IMR-90 (cell line): ENCODE data around the gene FAM184A. TPM values are rescaled to one million over a fixed set of nuclear protein-coding genes. Genes with fewer than 3 reads are reported as not detected.

ENCODE experiments used
- ATAC-seq: fragments of 200-7000 bp; cut with Tn5 transposase; 2 replicates; pipeline ENCODE4 v1.9.1; 2020; ENCODE audit warnings: low read depth, mild to moderate bottlenecking, moderate library complexity
- BruUV-seq: library from RNA; stranded (reverse); fragments of 400-500 nt; replicated peaks from 2 replicates; lab custom pipeline; 2021; lab: Mats Ljungman, UMichigan
- CTCF ChIA-PET: fragments of 300-600 bp; formaldehyde crosslinking; extraction: SDS; loops from one replicate; lab custom pipeline; 2021; ENCODE audit warnings: antibody characterized with exemption; lab: Yijun Ruan, JAX
- POLR2A ChIA-PET: fragments of 300-600 bp; sonication (Branson Sonifier 250); formaldehyde crosslinking; loops from one replicate; lab custom pipeline; 2022; ENCODE audit warnings: antibody characterized with exemption; ENCODE audit not compliant: unreplicated experiment; lab: Charles Lee
- DNase-seq: peaks from one replicate; pipeline ENCODE4 v3.0.0; 2013
- H2AFZ ChIP-seq: replicated peaks from 2 replicates; pipeline ENCODE3; 2013; ENCODE audit warnings: low read length, mild to moderate bottlenecking; ENCODE audit not compliant: poor library complexity
- H2AK5ac ChIP-seq: 2 replicates; pipeline ENCODE4 v1.6.1; 2013; ENCODE audit warnings: low read depth, low read length, inconsistent platforms
- H2AK9ac ChIP-seq: replicated peaks from 2 replicates; pipeline ENCODE3; 2013; ENCODE audit warnings: mild to moderate bottlenecking, low read depth, low read length, moderate library complexity; ENCODE audit not compliant: poor library complexity
- H2BK120ac ChIP-seq: 2 replicates; pipeline ENCODE4 v1.6.1; 2013; ENCODE audit warnings: low read depth, low read length, inconsistent platforms
- H2BK15ac ChIP-seq: 3 replicates; pipeline ENCODE4 v1.6.1; 2013; ENCODE audit warnings: low read depth, low read length, inconsistent platforms
- H2BK20ac ChIP-seq: 2 replicates; pipeline ENCODE4 v1.6.1; 2013; ENCODE audit warnings: low read depth, mild to moderate bottlenecking, inconsistent platforms, low read length, moderate library complexity
- H2BK5ac ChIP-seq: 2 replicates; pipeline ENCODE4 v1.6.1; 2013; ENCODE audit warnings: mild to moderate bottlenecking, low read depth, low read length, inconsistent platforms; ENCODE audit not compliant: poor library complexity, severe bottlenecking
- H3K14ac ChIP-seq: replicated peaks from 2 replicates; pipeline ENCODE4 v1.6.1; 2013; ENCODE audit warnings: low read depth, low read length, inconsistent platforms
- H3K18ac ChIP-seq: 2 replicates; pipeline ENCODE4 v1.6.1; 2013; ENCODE audit warnings: low read depth, low read length, control low read depth
- H3K23ac ChIP-seq: 2 replicates; pipeline ENCODE4 v1.6.1; 2013; ENCODE audit warnings: low read depth, low read length, inconsistent platforms
- H3K27ac ChIP-seq: 2 replicates; pipeline ENCODE4 v1.5.1; 2013; ENCODE audit warnings: mild to moderate bottlenecking, control low read depth, low read length; ENCODE audit not compliant: insufficient read depth
- H3K27me3 ChIP-seq: 2 replicates; pipeline ENCODE4 v1.6.1; 2013; ENCODE audit warnings: low read length; ENCODE audit not compliant: control insufficient read depth, insufficient read depth
- H3K36me3 ChIP-seq: 2 replicates; pipeline ENCODE4 v1.6.1; 2013; ENCODE audit warnings: low read length, mixed read lengths; ENCODE audit not compliant: control insufficient read depth, insufficient read depth
- H3K4ac ChIP-seq: 2 replicates; pipeline ENCODE4 v1.6.1; 2013; ENCODE audit warnings: low read depth, low read length, inconsistent platforms
- H3K4me1 ChIP-seq: 2 replicates; pipeline ENCODE4 v1.6.1; 2013; ENCODE audit warnings: low read length, mixed read lengths; ENCODE audit not compliant: control insufficient read depth, insufficient read depth
- H3K4me2 ChIP-seq: 2 replicates; pipeline ENCODE4 v1.6.1; 2013; ENCODE audit warnings: low read depth, mild to moderate bottlenecking, control low read depth, low read length, moderate library complexity
- H3K4me3 ChIP-seq: 2 replicates; pipeline ENCODE4 v1.5.1; 2013; ENCODE audit warnings: low read depth, mild to moderate bottlenecking, control low read depth, low read length, moderate library complexity; ENCODE audit not compliant: insufficient read depth
- H3K56ac ChIP-seq: 2 replicates; pipeline ENCODE4 v1.6.1; 2013; ENCODE audit warnings: low read length, inconsistent platforms; ENCODE audit not compliant: insufficient read depth; ENCODE audit errors: extremely low read depth
- H3K79me1 ChIP-seq, 2 experiments: 2 replicates each; pipeline ENCODE4 v1.6.1; 2013; ENCODE audit warnings: low read length in 2 of 2, inconsistent platforms in 1 of 2, low read depth in 1 of 2
- H3K9ac ChIP-seq: 2 replicates; pipeline ENCODE4 v1.6.1; 2013; ENCODE audit warnings: low read depth, low read length, control low read depth
- H3K9me1 ChIP-seq: 2 replicates; pipeline ENCODE4 v1.6.1; 2013; ENCODE audit warnings: low read length, inconsistent platforms; ENCODE audit not compliant: insufficient read depth
- H3K9me3 ChIP-seq: 2 replicates; pipeline ENCODE4 v1.6.1; 2013; ENCODE audit warnings: low read length; ENCODE audit not compliant: control insufficient read depth, insufficient read depth
- H4K20me1 ChIP-seq: 2 replicates; pipeline ENCODE4 v1.6.1; 2013; ENCODE audit warnings: low read length, inconsistent platforms; ENCODE audit not compliant: insufficient read depth
- H4K5ac ChIP-seq: 2 replicates; pipeline ENCODE4 v1.6.1; 2013; ENCODE audit warnings: mild to moderate bottlenecking, low read depth, low read length, control low read depth
- H4K8ac ChIP-seq, 2 experiments: 2 replicates each; pipeline ENCODE4 v1.6.1; 2013; ENCODE audit warnings: low read depth in 2 of 2, low read length in 2 of 2, control low read depth in 1 of 2, inconsistent platforms in 1 of 2
- H4K91ac ChIP-seq: 2 replicates; pipeline ENCODE4 v1.6.1; 2013; ENCODE audit warnings: low read depth, low read length, inconsistent platforms; ENCODE audit not compliant: insufficient read depth
- CHD1 ChIP-seq: IDR thresholded peaks from 2 replicates; pipeline ENCODE4 v1.6.1; 2012; ENCODE audit warnings: low read depth, low read length, improper control_type of control experiment
- FOS ChIP-seq: fragments of 150-350 bp; IDR thresholded peaks from 2 replicates; pipeline ENCODE4 v1.6.1; 2016; ENCODE audit warnings: low read depth, low read length
- RAD21 ChIP-seq: IDR thresholded peaks from 2 replicates; pipeline ENCODE4 v1.6.1; 2012; ENCODE audit warnings: low read length, improper control_type of control experiment
- RFX5 ChIP-seq: IDR thresholded peaks from 2 replicates; pipeline ENCODE4 v1.8.0; 2012; ENCODE audit warnings: low read depth, mild to moderate bottlenecking, low read length, moderate library complexity
- WGBS, 2 experiments: methylation state at CpG; one replicate each; pipeline versions ENCODE4 v1.1.5 to v1.1.7; 2013; ENCODE audit warnings: missing lambda C conversion rate in 2 of 2; ENCODE audit not compliant: insufficient read length in 1 of 2; ENCODE audit errors: extremely low coverage in 2 of 2; 5-methylcytosine and 5-hydroxymethylcytosine counted together
- dilution Hi-C: fragments of 300-500 bp; cut with HindIII; formaldehyde crosslinking; loops from one replicate; pipeline ENCODE4 v1.14.3; 2018; ENCODE audit warnings: low sequenced_read_pairs; ENCODE audit not compliant: unreplicated experiment
- in situ Hi-C: fragments of 300-500 bp; cut with MboI; formaldehyde crosslinking; loops from 3 replicates; pipeline ENCODE4 v1.14.3; 2019; ENCODE audit warnings: low sequenced_read_pairs, inconsistent platforms, mixed read lengths
- intact Hi-C: fragments of 100-400 bp; cut with micrococcal nuclease; formaldehyde crosslinking; loops from 2 replicates; pipeline ENCODE4 v1.10.0; 2022
- polyA plus RNA-seq, 3 experiments: library from polyadenylated mRNA; depleted of rRNA; stranded (reverse); fragments of >200 nt; gene quantifications; 2 replicates each; pipeline ENCODE4 v1.2.3, GENCODE V29; 2012; ENCODE audit warnings: low replicate concordance in 1 of 3
- total RNA-seq: library from RNA; depleted of rRNA; stranded (reverse); fragments of >200 nt; gene quantifications from 2 replicates; pipeline ENCODE4 v1.2.3, GENCODE V29; 2012
- TF ChIP-seq, protein P1 (sequence below): fragments of 150-350 bp; IDR thresholded peaks from 2 replicates; pipeline ENCODE4 v1.6.1; 2017; ENCODE audit warnings: mild to moderate bottlenecking, antibody characterized with exemption, low read length, low read depth

FAM184A gene
- total and polyA plus RNA-seq, 2 of the 4 experiments (the other 2 are of a cell fraction), result 0.03 TPM; not detected in 1

DNA sequence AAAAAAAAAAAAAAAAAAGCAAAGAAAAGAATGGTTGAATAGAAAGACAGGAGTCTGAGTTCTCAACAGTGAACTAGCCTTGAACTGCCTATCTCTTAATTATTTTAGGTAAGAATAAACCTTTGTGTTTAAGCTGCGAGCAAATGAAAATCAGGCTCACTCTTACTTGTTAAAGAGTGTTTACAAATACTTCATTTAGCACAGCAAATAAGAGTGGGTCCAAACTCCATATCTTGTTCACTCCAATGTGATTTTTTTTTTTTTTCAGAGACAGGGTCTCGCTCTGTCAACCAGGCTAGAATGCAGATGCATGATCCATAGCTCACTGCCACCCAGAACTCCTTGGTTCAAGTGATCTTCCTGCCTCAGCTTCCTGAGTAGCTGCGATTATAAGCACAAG, 155.4 kb downstream of the FAM184A start:
- dilution Hi-C loops (no loop called here), in situ Hi-C loops (no loop called here), intact Hi-C loops (no loop called here)
- Histone ChIP-seq H3K4ac (no peak overlapping the region), H3K18ac (no peak overlapping the region), H2AK5ac (no peak overlapping the region), H4K8ac (no peak overlapping the region), H2BK5ac (no peak overlapping the region), H2AK9ac (no peak overlapping the region), H2BK20ac (no peak overlapping the region), H3K27me3 (no peaks in the 10 kb centered on the region), H3K9me3 (no peaks in the 10 kb centered on the region), H4K91ac (no peak overlapping the region), H4K5ac (no peak overlapping the region), H3K4me2 (no peak overlapping the region), H2AFZ (no peak overlapping the region), H3K23ac (no peak overlapping the region), H2BK120ac (no peak overlapping the region), H3K56ac (no peak overlapping the region), H3K9me1 (no peaks in the 10 kb centered on the region; the same call in 1 of the 2 replicates), H3K4me1 (0 out of 2 replicates have a peak, but pooled peaks cover 2% of the 10 kb centered on the region), H4K20me1 (no peaks in the 10 kb centered on the region), H3K36me3 (peaks cover 12% of the 10 kb centered on the region), H3K9ac (no peak overlapping the region), H3K4me3 (no peak overlapping the region), H3K27ac (no peak overlapping the region), H2BK15ac (no peak overlapping the region), H3K79me1 (no peaks in the 10 kb centered on the region; a peak in 1 of 4 replicates), H3K14ac (no peak overlapping the region)
- no TSS peak for BruUV-seq
- ChIA-PET POLR2A (interaction anchor here (0.7 kb wide), 1 partner anchor 187 kb away, joined by 12 read pairs; no protein-coding TSS in a partner anchor), CTCF (no interaction called here)
- no peak for TF ChIP-seq RFX5
- TF ChIP-seq FOS, result no peak
- TF ChIP-seq, protein P1, sequence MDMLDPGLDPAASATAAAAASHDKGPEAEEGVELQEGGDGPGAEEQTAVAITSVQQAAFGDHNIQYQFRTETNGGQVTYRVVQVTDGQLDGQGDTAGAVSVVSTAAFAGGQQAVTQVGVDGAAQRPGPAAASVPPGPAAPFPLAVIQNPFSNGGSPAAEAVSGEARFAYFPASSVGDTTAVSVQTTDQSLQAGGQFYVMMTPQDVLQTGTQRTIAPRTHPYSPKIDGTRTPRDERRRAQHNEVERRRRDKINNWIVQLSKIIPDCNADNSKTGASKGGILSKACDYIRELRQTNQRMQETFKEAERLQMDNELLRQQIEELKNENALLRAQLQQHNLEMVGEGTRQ, result no peak
- TF ChIP-seq RAD21, result no peak
- TF ChIP-seq CHD1, result no peak
- DNase-seq (no peak), ATAC-seq (no peak)
- 100% methylated on average over 1 of the region's 3 CpGs; no CpG with 5 or more reads in 1 of the 2 experiments for WGBS, 2 experiments
